CD4-positive, alpha-beta T cell treated with Interleukin-21 for 1 hour (primary cell): ENCODE measurements around the gene C1QB.
"Not testable (repeated sequence)": the region's sequence is repeated elsewhere in the genome, so short reads cannot be mapped to it uniquely, and the experiment has no call there.

Source experiments
- DNase-seq: peaks from one replicate; pipeline ENCODE4 v3.0.0-alpha.2; 2020

Gene C1QB

GRCh38 chr1:22668840-22669239 is 15.8 kb downstream of the C1QB start:
- DNase-seq, result not testable (repeated sequence)

- no peak for DNase-seq
Observed at GRCh38 chr1:22670352-22670975, 17.4 kb downstream of the C1QB start.

- DNase-seq, result no peak
Observed at GRCh38 chr1:22671999-22672398, 19.0 kb downstream of the C1QB start.

- DNase-seq, result no peak
Observed at GRCh38 chr1:22673486-22674409, 20.7 kb downstream of the C1QB start.

DNA sequence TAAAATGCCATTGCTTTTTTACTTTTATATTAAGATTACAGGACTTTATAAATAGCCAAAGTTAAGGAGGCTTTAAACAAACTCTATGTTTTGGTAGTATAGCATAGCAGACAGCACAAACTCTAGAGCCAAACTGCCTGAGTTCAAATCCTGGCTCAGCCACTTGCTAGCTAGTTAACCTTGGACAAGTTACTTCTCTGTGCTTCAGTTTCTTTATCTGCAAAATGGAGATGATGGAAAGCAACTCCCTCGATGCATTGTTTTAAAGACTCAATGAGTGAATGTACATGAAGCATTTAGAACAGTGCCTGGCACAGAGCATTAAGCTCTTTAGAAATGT is 21.3 kb downstream of the C1QB start:
- DNase-seq, result no peak

DNA sequence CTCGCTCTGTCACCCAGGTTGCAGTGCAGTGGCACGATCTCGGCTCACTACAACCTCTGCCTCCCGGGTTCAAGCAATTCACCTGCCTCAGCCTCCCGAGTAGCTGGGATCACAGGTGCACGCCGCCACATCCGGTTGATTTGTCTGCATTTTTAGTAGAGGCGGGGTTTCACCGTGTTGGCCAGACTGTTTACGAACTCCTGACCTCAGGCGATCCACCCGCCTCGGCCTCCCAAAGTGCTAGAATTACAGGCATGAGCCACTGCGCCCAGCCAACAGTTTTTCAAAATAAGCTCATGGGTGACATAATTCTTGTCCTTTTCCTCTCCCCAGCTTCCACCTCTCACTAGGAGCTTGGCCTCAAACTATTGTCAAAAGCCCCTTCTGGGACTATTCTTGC is 23.1 kb downstream of the C1QB start:
- not testable (repeated sequence) for DNase-seq

GRCh38 chr1:22676916-22677583 is 24.0 kb downstream of the C1QB start:
- no peak for DNase-seq

GRCh38 chr1:22677931-22678896 is 25.2 kb downstream of the C1QB start:
- DNase-seq, result no peak

DNA sequence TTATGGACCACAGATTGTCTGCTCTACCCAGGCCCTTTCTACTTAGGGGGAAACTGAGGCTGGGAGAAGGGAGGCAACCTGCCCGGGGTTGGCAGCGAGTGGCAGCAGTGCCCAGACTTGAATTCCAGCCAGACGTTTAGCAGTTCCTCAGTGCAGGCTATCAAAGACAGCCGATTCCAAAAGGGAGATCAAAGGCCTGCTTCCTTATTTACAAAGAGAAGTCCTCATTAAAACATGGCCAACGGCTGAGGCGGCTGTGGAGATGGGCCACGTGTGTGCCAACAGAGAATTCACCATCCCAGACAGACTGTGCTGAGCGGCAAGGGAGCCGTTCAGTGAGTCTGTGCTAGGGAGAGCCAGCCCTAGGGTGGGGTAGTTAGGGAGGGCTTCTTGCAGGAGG is 27.7 kb downstream of the C1QB start:
- DNase-seq, result no peak

DNA sequence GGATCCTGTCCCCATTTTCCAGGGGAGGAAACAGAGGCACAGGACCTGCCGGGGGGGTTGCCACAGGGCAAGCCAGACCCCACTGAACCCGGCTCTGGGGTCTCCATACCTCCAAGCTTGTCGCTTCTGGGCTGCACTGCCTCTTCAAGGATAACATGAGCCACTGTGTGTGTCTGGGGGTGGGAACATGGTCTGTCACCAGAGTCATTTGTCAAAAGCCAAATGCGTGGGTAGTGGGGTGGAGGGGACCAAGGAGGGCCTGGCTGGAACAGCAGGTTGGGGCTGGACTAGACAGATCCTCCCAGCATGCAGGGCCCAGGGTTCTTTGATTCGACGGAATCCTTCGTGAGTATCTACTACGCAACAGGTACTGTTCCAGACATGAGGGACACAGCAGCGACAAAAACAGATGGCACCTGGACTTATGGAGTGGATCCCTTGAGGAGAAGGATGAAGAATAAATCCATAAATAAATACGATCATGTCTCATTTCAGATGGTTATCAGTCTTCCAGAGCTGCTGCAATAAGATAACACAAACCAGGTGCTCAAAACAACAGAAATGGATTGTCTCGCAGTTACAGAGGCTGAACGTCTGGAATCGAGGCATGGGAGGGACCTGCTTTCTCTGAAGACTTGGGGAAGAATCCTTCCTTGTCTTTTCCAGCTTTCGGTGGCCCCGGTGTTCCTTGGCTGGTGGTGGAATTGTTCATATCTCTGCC is 28.7 kb downstream of the C1QB start:
- DNase-seq, result no peak

DNA sequence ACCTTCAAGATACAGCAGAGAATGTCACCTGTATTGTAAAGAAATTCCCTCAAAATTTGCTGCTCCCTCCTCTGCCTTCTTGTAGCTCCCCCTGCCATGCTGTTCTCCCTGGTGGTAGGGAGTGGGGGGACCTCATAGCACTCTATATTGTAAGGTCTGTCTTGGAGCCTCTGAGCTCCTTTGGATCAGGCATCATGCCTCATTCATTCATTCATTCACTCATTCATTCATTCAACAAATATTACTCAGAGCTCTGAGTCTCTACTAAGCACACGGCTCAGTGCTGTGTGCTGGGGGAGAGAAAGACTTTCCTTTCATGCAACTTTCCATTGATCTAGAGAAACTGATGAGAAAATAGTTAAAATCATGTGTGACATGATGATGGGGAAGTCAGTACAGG is 30.5 kb downstream of the C1QB start:
- no peak for DNase-seq

- no peak for DNase-seq
Observed at GRCh38 chr1:22685591-22686059, 32.6 kb downstream of the C1QB start.

DNA sequence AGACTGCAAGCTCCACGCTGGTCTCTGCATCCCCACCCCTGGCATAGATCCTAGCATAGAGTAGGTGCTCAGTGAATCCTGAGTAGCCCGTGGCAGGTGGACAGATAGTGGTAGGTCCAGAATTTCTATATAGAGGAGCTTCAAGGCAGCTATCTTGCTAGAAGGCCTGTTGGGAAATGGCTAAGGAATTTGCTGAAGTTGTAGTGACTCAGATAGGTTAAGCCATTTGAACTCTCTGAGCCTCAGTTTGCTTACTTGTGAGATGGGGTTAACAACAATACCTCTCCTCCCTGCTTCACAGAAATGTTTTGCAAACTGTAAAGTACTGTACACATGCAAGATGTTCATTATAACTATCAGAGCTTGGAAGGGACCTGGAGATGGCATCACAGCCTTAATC is 34.2 kb downstream of the C1QB start:
- DNase-seq, result no peak

- DNase-seq, result no peak
Observed at GRCh38 chr1:22688466-22688865, 35.4 kb downstream of the C1QB start.

DNA sequence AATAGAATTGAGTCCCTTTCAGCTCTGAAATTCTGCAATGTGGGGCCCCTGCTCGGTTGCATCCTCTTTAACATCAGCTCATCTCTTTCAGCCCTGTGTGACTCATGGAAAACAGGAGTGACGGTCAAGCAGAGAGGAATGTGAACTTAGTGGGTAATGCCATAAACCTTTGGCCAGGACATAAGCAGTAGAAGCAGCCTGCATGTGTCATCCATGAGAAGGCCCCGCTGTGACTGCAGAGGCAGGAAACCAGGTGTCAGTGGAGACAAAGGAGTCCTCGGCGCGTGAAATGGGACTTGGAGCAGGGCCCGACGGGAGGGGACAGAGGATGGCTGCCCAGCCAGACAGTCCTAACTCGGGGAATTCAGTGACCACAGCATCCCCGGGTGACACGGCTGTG is 36.5 kb downstream of the C1QB start:
- DNase-seq, result no peak

GRCh38 chr1:22691031-22691753 is 38.2 kb downstream of the C1QB start:
- DNase-seq, result no peak

GRCh38 chr1:22694172-22694571 is 41.1 kb downstream of the C1QB start:
- no peak for DNase-seq

DNA sequence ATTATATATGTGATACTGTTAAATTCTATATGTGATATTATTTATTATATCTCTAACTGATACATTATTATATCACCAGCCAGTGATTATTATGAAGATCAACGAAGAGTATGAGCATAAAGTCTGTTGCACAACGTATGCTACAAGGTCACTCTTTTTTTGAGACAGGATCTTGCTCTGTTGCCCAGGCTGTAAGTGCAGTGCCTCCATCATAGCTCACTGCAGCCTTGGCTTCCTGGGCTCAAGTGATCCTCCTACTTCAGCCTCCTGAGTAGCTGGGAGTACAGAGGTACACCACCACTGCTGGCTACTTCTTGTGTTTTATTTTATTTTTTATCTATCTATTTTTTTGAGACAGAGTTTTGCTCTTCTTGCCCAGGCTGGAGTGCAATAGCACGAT is 43.6 kb downstream of the C1QB start:
- DNase-seq, result no peak

DNA sequence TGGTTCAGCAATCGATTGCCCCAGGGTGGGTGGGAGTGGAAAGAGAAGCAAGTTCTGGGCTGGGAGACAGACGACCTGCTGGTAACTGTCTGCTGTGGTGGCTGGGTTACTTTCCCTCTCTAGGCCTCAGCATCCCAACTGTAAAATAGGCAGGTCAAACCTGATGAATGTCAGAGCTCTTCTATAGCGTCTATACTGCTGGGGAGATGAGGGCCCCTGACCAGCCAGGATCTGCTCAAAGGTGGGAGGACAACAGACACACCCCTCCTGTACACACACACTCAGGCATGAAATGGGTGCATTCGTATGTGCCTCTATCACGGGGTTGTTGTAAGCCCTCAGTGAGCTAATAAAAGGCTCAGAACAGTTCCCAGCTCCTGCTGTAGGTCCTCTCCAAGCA is 44.9 kb downstream of the C1QB start:
- DNase-seq, result no peak

DNA sequence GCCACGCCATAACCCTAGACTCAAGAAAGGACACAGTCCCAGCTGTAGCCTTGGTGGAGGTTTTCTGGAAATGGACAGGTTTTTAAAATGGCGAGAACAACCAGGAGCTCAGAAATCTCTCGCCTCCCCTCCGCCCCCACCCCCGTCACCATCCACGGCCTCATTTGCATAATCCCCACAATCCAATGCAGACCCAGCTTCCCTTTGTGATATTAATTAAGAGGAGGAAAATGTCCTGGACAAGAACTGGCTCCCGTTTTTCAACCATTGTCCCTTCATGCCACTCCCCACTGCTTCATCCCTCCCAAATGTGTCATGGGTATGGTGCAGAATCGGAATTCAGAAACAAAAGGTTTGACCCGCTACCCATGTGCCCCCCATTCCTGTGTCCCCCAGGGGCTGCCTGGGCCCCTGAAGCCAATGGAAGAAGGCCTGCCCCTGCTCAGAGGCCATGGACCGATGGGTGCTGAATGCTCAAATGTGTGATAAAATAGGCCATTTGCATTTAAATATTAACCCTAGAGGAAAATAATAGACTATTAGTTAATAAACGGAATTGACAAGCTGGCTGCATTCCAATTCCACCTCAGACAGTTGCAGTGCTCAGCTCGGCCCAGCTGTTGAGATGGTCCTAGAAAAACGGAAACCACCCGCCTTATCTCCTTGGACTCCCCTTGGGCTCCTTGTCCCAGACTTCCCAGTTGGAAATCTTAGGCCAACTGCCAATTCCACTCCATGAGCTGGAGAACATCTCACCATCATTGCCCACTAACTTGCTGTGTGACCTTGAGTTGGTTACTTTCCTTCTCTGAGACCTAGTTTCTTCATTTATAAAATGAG is 46.9 kb downstream of the C1QB start:
- DNase-seq, result no peak
